K562 (cell line): ENCODE data around the gene SLC66A3. TPM values are rescaled to one million over a fixed set of nuclear protein-coding genes. Genes with fewer than 3 reads are reported as not detected.

Source experiments
- ATF1 ChIP-seq, 2 experiments: fragments of 450-650 bp in 1 of 2; IDR thresholded peaks; 2 replicates each; pipeline ENCODE4 v1.6.1; 2016; ENCODE audit warnings: missing compliant biosample characterization in 1 of 2, missing genetic modification characterization in 1 of 2
- CBFB ChIP-seq: sonication (generic); formaldehyde crosslinking; IDR thresholded peaks from 2 replicates; pipeline ENCODE4 v1.4.0; 2020; ENCODE audit warnings: mild to moderate bottlenecking, missing genetic modification reagents
- CBX2 ChIP-seq: fragments of 200-600 bp; sonication (generic); IDR thresholded peaks from one replicate; pipeline ENCODE4 v1.6.1; 2012; ENCODE audit warnings: mild to moderate bottlenecking, low read length, inconsistent platforms; ENCODE audit not compliant: insufficient read depth, poor library complexity, severe bottlenecking
- CHAMP1 ChIP-seq: fragments of 450-650 bp; IDR thresholded peaks from 2 replicates; pipeline ENCODE4 v1.6.1; 2016; ENCODE audit warnings: mild to moderate bottlenecking
- HDAC2 ChIP-seq: fragments of 450-650 bp; IDR thresholded peaks from 2 replicates; pipeline ENCODE4 v1.6.1; 2016; ENCODE audit warnings: mild to moderate bottlenecking
- HNRNPL ChIP-seq: fragments of 200-400 bp; formaldehyde crosslinking; IDR thresholded peaks from 2 replicates; pipeline ENCODE4 v1.6.1; 2017; ENCODE audit warnings: low read depth, mild to moderate bottlenecking, low read length
- JUN ChIP-seq, 2 experiments: sonication (generic) in 1 of 2; formaldehyde crosslinking in 1 of 2; IDR thresholded peaks; 2 replicates each; pipeline versions ENCODE4 v1.6.1 to v1.8.0; 2012 to 2022; ENCODE audit warnings: borderline replicate concordance in 2 of 2, mild to moderate bottlenecking in 2 of 2, improper control_type of control experiment in 1 of 2, low read depth in 1 of 2, low read length in 1 of 2, missing genetic modification reagents in 1 of 2
- MYC ChIP-seq, 2 experiments: fragments of 250-450 bp in 1 of 2; sonication (Bioruptor Pico) in 1 of 2; IDR thresholded peaks; 2 replicates each; pipeline versions ENCODE4 v1.5.1 to v1.6.1; 2012 to 2021; ENCODE audit warnings: low read depth in 2 of 2, borderline replicate concordance in 1 of 2, improper control_type of control experiment in 1 of 2, low read length in 1 of 2, mild to moderate bottlenecking in 1 of 2, moderate library complexity in 1 of 2
- NCOA1 ChIP-seq: fragments of 450-650 bp; IDR thresholded peaks from 2 replicates; pipeline ENCODE4 v1.6.1; 2016; ENCODE audit warnings: low read depth
- RNF2 ChIP-seq: sonication (generic); IDR thresholded peaks from 2 replicates; pipeline ENCODE4 v1.6.1; 2016
- TCFL5 ChIP-seq: fragments of 250-450 bp; sonication (Bioruptor Pico); conservative IDR thresholded peaks from 2 replicates; pipeline ENCODE4 v1.6.1; 2021; ENCODE audit warnings: mild to moderate bottlenecking, moderate library complexity, matching md5 sums
- TFAM ChIP-seq: fragments of 250-450 bp; sonication (Bioruptor Pico); conservative IDR thresholded peaks from 2 replicates; pipeline ENCODE4 v1.5.0; 2021; ENCODE audit warnings: mild to moderate bottlenecking, moderate library complexity
- THAP12 ChIP-seq: fragments of 250-450 bp; sonication (Bioruptor Pico); IDR thresholded peaks from 2 replicates; pipeline ENCODE4 v1.9.0; 2021; ENCODE audit warnings: mild to moderate bottlenecking, inconsistent platforms
- YY1 ChIP-seq, 3 experiments: IDR thresholded peaks; 2 replicates each; pipeline ENCODE4 v1.6.1; 2011; ENCODE audit warnings: low read length in 2 of 3, mild to moderate bottlenecking in 2 of 3, moderate library complexity in 2 of 3, borderline replicate concordance in 1 of 3, control low read depth in 1 of 3, low read depth in 1 of 3; ENCODE audit not compliant: insufficient read depth in 3 of 3, insufficient replicate concordance in 2 of 3, control insufficient read depth in 1 of 3, insufficient read length in 1 of 3; ENCODE audit errors: extremely low read depth in 1 of 3
- ZEB2 ChIP-seq: fragments of 450-650 bp; IDR thresholded peaks from 2 replicates; pipeline ENCODE4 v1.6.1; 2016
- ZNF12 ChIP-seq: sonication (generic); formaldehyde crosslinking; IDR thresholded peaks from 2 replicates; pipeline ENCODE4 v1.4.0; 2020; ENCODE audit warnings: mild to moderate bottlenecking, missing genetic modification reagents
- ZNF431 ChIP-seq: sonication (generic); formaldehyde crosslinking; IDR thresholded peaks from 2 replicates; pipeline ENCODE4 v1.8.0; 2022; ENCODE audit warnings: mild to moderate bottlenecking, missing genetic modification reagents
- polyA plus RNA-seq, 8 experiments: library from polyadenylated mRNA; depleted of rRNA in 4 of 8; stranded (reverse) in 5 of 8; unstranded in 3 of 8; fragments of >200 nt; fragmentation: Nextera tagmentation in 2 of 8; fragmentation: Illumina TruSeq in 1 of 8; extraction: Ambion mirVana in 2 of 8; extraction: Trizol in 1 of 8; gene quantifications; 2 replicates each; pipeline versions ENCODE4 v1.2.1 to v1.2.3, GENCODE V29; 2011 to 2014; ENCODE audit warnings: inconsistent platforms in 1 of 8, missing spikeins in 1 of 8
- total RNA-seq, 7 experiments: library from RNA; depleted of rRNA in 6 of 7; stranded (reverse); fragments of >200 nt in 6 of 7; fragmentation: Illumina TruSeq in 2 of 7; extraction: Trizol in 2 of 7; gene quantifications; 2 replicates each; pipeline versions ENCODE4 v1.2.1 to v1.2.3, GENCODE V29; 2011 to 2021; ENCODE audit warnings: low replicate concordance in 1 of 7
- TF ChIP-seq, protein P1 (sequence below): fragments of 450-650 bp; formaldehyde crosslinking; conservative IDR thresholded peaks from 2 replicates; pipeline ENCODE4 v1.4.0; 2022; ENCODE audit warnings: mild to moderate bottlenecking, missing genetic modification characterization
- TF ChIP-seq, protein P2 (sequence below): sonication (generic); formaldehyde crosslinking; IDR thresholded peaks from 2 replicates; pipeline ENCODE4 v1.8.0; 2022; ENCODE audit warnings: missing genetic modification reagents, mild to moderate bottlenecking, moderate library complexity, borderline replicate concordance

Gene SLC66A3
- total and polyA plus RNA-seq, 9 of the 15 experiments (the other 6 are each of a cell fraction or from before 2014, with no cell fraction given), result 2.8 to 30.0 (median 9.1) TPM

DNA sequence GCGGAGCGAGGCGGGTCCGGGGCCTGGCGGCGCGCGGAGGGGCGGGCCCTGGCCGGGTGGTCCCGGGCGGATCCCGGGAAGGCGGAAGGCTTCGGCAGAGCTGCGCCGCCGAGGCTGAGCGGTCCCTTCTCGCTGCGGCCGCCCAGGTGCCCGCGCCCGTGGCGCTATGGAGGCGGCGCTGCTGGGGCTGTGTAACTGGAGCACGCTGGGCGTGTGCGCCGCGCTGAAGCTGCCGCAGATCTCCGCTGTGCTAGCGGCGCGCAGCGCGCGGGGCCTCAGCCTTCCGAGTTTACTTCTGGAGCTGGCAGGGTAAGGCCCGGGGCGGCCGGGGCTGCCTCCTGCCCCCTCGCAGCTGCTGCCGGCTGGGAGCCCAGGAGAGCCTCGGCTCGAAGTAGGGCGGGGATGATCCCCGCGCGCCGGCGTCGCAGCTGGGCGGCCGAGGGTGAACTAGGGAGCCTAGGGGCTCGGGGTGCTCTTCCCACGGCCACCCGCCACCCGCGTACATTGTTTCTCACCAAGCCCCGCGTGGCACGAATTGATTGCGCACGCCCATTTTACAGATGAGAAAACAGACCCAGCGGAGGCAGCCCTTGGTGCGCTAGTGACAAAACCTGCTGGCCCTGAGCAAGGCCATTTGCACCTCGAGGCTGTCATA lies at the start of gene SLC66A3 (continued):
- TF ChIP-seq TFAM (CRISPR knock-in tag) (no peak), MYC (IDR thresholded peaks at IDR 0.05; ENCODE audit: low read depth, low read length) (peak; percentile 74; the same call in 1 of the 2 replicates), MYC (CRISPR knock-in tag; IDR thresholded peaks at IDR 0.05; ENCODE audit: borderline replicate concordance, low read depth) (no peak), HNRNPL (peak; percentile 74; the same call in 1 of the 2 replicates), ZEB2 (no peak), JUN (IDR thresholded peaks at IDR 0.05; ENCODE audit: borderline replicate concordance, low read depth, low read length) (no peak), JUN (CRISPR knock-in tag; IDR thresholded peaks at IDR 0.05; ENCODE audit: borderline replicate concordance) (no peak), HDAC2 (0 out of 2 replicates have a peak, but pooled peaks have one; percentile 60), TCFL5 (CRISPR knock-in tag) (no peak), ATF1 (CRISPR knock-in tag; IDR thresholded peaks at IDR 0.05) (no peak), ATF1 (tag; IDR thresholded peaks at IDR 0.05) (peak; percentile 24; the same call in 1 of the 2 replicates), CHAMP1 (no peak), CBFB (CRISPR knock-in tag) (no peak), ZNF431 (CRISPR knock-in tag) (no peak), ZNF12 (CRISPR knock-in tag) (0 out of 2 replicates have a peak, but pooled peaks have one; percentile 61), NCOA1 (0 out of 2 replicates have a peak, but pooled peaks have one; percentile 19), RNF2 (no peak), CBX2 (no peak), YY1 (IDR thresholded peaks at IDR 0.05; ENCODE audit: borderline replicate concordance in 1 of 3, control insufficient read depth in 1 of 3, extremely low read depth in 1 of 3, insufficient read depth in 3 of 3, insufficient read length in 1 of 3, insufficient replicate concordance in 2 of 3, low read depth in 1 of 3, low read length in 2 of 3) (peak in 1 of 3 experiments; percentile 75), THAP12 (peak; percentile 79; the same call in 1 of the 2 replicates)
- TF ChIP-seq, protein P1, sequence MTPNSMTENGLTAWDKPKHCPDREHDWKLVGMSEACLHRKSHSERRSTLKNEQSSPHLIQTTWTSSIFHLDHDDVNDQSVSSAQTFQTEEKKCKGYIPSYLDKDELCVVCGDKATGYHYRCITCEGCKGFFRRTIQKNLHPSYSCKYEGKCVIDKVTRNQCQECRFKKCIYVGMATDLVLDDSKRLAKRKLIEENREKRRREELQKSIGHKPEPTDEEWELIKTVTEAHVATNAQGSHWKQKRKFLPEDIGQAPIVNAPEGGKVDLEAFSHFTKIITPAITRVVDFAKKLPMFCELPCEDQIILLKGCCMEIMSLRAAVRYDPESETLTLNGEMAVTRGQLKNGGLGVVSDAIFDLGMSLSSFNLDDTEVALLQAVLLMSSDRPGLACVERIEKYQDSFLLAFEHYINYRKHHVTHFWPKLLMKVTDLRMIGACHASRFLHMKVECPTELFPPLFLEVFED (CRISPR knock-in tag), result no peak
- TF ChIP-seq, protein P2, sequence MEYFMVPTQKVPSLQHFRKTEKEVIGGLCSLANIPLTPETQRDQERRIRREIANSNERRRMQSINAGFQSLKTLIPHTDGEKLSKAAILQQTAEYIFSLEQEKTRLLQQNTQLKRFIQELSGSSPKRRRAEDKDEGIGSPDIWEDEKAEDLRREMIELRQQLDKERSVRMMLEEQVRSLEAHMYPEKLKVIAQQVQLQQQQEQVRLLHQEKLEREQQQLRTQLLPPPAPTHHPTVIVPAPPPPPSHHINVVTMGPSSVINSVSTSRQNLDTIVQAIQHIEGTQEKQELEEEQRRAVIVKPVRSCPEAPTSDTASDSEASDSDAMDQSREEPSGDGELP (CRISPR knock-in tag), result peak; percentile 87; the same call in 1 of the 2 replicates
